NCI-H82 treated with DMSO at 0.1 percent for 48 hours (cell line): ENCODE data around the gene BRD4.

ENCODE experiments used
- DNase-seq: peaks from one replicate; lab custom pipeline; 2025; ENCODE audit not compliant: unreplicated experiment; lab: John Stamatoyannopoulos, UW

Gene BRD4

DNA sequence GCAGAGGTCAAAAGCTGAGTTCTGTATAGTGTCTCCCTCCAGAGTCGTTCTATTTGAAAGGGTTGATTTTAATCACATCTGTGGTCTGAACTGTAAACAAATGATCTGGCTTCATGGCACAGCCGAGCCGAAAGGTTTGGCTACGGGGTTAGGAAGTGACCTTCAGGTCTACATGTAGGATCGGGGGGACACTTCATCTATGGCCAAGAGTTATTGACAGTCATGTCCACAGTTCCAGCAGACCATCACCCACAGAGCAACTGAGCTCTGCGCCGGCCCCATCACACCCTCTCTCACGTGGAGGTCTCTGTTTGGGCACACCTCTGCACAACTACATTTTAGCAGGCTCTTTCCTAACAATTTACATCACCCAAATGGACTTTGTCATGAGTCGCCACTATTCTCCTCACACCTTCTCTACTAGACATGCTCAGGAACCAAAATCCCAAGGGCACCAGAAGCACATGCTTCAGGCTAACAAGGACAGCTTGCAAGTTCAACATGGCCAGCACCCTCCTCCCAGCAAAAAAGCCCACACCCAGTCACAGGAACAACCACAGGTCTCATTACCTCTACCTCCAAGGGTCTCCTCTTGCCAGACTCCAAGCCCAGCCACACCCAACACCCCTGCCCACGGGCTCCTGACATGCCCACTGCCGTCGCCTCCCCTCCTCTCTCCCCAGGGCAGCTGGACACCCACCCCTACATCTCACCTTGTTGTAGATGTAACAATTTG lies 64.0 kb downstream of the BRD4 start:
- DNase-seq: no peak

GRCh38 chr19:15266683-15267082 lies 65.7 kb downstream of the BRD4 start:
- DNase-seq: no peak

DNA sequence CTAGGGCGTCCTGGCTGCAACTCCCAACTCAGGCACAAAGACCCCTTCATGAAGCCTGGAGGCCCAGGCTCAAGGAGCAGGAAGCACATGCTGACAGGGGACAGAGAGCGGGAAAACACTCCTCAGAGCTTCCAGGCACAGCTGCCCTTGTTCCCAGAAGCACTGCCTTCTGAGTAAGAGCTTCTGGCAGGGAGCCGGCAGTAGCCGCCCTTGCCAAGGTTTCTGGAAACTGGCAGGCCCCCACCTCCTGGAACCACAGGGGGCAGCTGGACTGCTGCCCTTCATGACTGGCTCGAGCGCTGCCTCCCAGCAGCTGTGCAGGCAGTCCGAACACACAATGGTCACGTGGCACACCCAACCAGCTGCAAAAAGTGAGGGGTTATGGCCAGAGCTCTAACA lies 66.5 kb downstream of the BRD4 start:
- no peak for DNase-seq

GRCh38 chr19:15265214-15265849 lies 67.0 kb downstream of the BRD4 start:
- no peak for DNase-seq

DNA sequence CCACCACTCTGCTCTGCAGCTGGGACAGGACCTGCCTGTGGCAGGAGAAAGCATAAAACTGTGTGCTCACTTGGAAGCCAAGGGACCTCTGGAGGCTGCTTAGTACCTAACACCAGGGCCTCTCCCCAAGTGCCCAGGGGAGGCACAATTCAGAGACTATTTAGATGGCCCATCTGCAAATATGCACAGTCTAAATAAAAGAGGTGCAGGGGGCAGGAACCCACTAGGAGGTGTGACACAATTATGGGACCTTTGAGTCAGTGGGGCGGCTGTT lies 67.5 kb downstream of the BRD4 start:
- no peak for DNase-seq

DNA sequence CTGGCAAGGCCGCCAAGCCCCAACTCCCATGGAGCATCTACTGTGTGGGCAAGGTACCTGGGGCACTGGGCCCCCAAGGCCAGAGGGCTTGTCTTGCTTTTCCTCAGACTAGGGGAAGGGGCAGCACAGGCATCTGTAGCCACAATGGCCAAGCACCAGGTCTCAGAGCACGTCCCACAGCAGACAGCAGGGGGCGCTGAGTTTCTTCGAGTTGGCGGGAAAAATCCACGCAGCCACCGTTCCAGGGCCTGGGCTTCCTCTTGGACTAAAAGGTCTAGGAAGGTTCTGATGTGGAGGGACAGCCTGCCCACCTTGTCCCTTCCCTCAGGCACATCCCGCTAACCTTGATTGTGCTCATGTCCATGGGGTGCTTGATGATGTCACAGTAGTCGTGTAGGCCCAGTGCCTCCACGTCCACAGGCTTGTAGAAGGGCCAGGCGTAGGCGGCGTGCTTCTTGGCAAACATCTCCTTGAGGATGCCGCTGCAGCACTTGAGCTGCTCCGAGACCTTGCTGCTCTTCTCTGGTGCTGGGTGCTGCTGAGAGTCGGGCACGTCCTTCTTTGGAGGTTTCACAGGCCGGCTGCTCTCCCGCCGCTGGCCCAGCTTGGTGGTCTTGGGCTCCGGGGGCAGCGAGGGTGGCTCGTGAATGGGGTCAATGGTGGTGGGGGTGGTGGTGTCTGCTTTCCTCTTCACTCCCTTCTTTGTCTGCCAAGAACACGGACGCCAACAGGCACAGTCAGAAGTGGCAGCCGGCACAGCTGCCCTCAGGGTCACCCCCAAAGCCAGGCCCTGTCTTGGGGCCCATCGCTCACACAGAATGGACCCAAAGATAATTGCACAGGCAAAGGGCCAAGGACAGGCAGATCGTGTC lies 68.0 kb downstream of the BRD4 start:
- peak; percentile 50 for DNase-seq

- DNase-seq: no peak
Measured at GRCh38 chr19:15263361-15263985, 68.9 kb downstream of the BRD4 start.

- no peak for DNase-seq
Measured at GRCh38 chr19:15262011-15262410, 70.3 kb downstream of the BRD4 start.

GRCh38 chr19:15260939-15261338 lies 71.4 kb downstream of the BRD4 start:
- no peak for DNase-seq

- DNase-seq: no peak
Measured at GRCh38 chr19:15259907-15260306, 72.4 kb downstream of the BRD4 start.

GRCh38 chr19:15257782-15258181 lies 74.6 kb downstream of the BRD4 start:
- DNase-seq: no peak

GRCh38 chr19:15256708-15257331 lies 75.5 kb downstream of the BRD4 start:
- DNase-seq: no peak

DNA sequence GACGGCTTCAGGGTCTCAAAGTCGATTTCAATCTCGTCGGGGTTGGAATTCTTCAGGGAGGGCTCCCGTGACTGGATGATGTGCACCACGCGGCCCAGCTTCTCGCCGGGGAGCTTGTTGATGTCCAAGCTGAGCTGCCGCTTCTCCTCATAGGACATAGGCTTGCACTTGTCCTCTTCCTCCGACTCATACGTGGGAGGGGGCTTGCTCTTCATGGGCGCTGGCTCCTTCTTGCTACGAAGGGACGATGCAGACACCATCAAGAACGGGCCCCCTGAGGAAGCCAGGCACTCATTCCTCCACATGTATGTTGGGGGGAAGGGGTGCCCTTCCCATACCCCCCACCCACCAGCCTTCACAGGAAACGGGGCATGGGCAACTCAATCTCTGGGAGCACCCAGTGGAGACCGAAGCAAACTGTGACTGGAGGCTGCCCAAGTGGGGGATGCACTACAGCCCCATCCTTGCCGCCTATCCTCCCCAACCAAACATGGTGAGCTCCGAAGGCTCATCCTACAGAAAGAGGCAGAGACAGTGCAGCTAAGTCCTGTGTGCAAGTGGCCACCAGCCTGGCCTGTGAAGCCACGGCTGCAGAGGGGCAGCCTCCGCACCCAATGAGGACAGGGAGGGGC lies 76.9 kb downstream of the BRD4 start:
- no peak for DNase-seq

DNA sequence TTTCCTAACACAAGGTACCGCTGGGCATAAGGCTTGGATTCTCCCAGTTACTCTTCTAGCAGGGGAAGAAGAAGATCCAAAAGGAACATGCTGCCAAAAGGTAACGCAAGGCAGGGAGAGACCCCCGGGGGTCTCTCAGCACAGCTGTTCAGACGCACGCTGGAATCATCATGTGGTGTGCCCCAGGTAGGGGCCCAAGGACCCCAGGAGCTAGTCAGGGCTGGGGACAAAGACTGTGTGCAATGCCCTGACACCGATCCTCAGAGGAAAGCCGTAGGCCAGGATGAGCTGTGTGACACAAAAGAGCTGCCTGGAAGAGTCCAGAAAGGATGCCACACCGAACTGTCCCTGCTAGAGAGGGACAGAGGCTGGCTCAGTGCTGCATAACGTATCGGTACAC lies 77.8 kb downstream of the BRD4 start:
- DNase-seq: no peak

DNA sequence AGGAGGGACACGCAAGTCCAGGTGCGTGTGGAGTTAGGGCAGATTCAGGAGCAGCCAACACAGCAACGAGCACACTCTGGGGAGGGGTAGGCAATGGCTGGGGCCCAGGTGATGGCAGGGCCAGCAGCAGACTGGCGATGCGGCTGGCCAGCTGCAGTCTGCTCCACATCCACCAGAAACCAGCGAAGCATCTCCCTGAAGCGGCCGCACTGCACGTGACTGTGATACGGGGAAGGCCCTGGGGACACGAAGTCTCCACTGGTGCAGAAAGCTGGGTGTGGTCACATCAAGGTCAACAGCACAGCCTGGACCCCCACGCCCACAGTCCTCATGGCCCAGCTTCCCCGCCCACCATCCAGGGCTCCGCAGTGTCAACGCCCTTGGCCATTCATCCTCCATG lies 78.8 kb downstream of the BRD4 start:
- DNase-seq: no peak

DNA sequence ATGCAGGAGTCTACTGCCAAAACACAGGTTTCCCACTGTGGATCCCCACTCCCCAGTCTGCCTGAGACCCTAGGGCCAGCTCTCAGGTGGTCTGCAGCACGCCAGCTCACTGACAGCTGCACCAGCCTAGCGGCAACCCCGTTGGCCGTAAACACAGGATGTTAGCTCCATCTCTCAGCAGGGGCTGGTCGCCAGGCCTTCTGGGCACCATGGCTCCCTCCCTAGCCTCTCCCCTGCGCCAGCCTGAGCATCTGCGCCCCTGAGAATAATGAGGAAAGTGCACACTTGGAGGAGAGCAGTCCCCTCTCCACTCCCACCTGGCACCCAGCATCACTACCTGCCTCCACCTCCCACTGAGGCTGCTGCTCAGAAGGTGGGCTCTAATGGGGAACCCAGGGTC lies 79.3 kb downstream of the BRD4 start:
- no peak for DNase-seq

DNA sequence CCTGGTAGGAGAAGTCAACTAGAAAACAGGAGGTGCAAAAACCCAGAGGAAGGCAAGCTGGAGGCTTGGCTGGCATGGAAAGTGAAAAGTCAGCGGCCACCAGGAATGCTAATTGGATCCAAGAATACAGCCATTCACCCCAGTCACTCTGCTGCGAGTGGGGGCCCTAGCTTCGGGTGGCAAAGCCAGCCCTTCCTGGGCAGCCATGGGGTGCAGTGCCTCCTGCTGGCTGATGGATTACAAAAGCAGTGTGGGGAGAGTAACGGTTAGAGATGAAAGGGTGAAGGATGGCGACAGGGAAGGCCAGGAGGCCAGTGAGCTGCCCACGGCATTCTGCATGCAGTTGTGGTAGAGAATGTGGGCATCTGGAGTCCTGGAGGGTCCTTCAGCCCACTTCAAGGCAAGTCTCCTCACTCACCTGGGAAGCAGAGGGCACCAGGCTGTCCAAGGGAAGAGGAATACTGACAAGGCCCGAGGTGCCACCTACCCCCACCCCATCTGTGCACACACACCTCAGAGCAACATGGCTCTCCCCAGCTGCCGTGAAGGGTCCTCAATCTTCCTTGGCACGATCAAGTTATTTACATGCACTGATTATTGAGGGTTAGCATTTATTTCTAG lies 79.8 kb downstream of the BRD4 start:
- DNase-seq: no peak

GRCh38 chr19:15251749-15252397 lies 80.5 kb downstream of the BRD4 start:
- no peak for DNase-seq

DNA sequence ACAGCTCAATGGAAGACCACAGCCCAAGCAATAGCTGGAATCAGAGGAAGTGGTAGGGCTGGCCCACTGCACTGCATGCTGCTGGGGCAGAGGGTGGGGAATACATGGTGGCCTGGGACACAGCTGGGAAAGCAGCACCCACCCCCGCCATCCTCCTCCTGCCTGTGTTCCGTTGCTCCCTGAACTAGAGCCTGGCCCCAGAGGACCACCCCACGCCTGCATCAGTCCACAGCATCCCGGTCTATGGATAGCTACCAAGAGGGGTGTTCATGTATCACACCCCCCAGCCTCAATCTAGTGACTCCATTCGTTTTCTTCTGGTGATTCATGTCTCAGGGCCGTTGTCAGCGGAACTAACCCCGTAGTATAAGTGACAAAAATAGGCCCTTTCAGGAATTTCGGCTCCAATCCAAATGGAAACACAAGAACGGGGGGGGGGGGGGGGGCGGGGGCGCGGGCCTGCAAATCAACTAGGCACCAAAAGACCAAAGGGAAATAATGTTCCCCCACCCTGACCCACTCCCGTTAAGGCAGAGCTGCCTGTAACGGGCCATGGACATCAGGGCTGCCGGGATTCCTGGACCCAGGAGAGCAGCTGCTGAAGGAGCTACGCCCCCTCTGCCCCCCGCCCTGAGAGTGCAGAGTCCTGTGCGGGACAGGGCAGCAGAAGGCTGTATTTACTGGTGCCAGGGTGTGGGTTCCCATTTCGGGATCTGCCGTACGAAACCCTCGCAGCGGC lies 81.2 kb downstream of the BRD4 start:
- DNase-seq: no peak
